Measurements from ENCODE around the gene RTN4RL2.

The RTN4RL2 gene

GRCh38 chr11:57453543-57454177, 6.7 kb upstream of the RTN4RL2 start:
- H3K27ac ChIP-seq (ENCODE audit: low read length): no peak overlapping the region

GRCh38 chr11:57456960-57457642, 3.2 kb upstream of the RTN4RL2 start:
- no peaks in the 10 kb centered on the region for H3K36me3 ChIP-seq (ENCODE audit: control insufficient read depth in 2 of 2, insufficient read depth in 2 of 2, low read length in 2 of 2)
- peaks cover 32% of the 10 kb centered on the region for H3K4me1 ChIP-seq (ENCODE audit: control insufficient read depth, insufficient read depth, low read length)
- H3K9ac ChIP-seq (ENCODE audit: low read length in 2 of 2): peak overlapping the region in 1 of 2 donors; percentile 13
- H3K4me3 ChIP-seq (ENCODE audit: low read length in 2 of 2): peak overlapping the region in 1 of 2 donors; percentile 49
- H3K27me3 ChIP-seq (ENCODE audit: control insufficient read depth in 1 of 2, insufficient read depth in 2 of 2, low read length in 2 of 2): peaks cover 38 to 53% of the 10 kb centered on the region in 2 donors
- H3K27ac ChIP-seq (ENCODE audit: low read length): no peak overlapping the region
- no peaks in the 10 kb centered on the region for H3K9me3 ChIP-seq (ENCODE audit: control insufficient read depth in 2 of 2, low read length in 2 of 2)

More at GRCh38 chr11:57453543-57454177, 6.7 kb upstream of the RTN4RL2 start:
- no peak overlapping the region for H3K9ac ChIP-seq (ENCODE audit: low read length in 2 of 2)
- H3K36me3 ChIP-seq (ENCODE audit: control insufficient read depth in 2 of 2, insufficient read depth in 2 of 2, low read length in 2 of 2): no peaks in the 10 kb centered on the region
- H3K27me3 ChIP-seq (ENCODE audit: control insufficient read depth in 1 of 2, insufficient read depth in 2 of 2, low read length in 2 of 2): peaks cover 21% of the 10 kb centered on the region in 2 donors
- H3K4me1 ChIP-seq (ENCODE audit: control insufficient read depth, insufficient read depth, low read length): peaks cover 16% of the 10 kb centered on the region
- no peak overlapping the region for H3K4me3 ChIP-seq (ENCODE audit: low read length in 2 of 2)
- H3K9me3 ChIP-seq (ENCODE audit: control insufficient read depth in 2 of 2, low read length in 2 of 2): no peaks in the 10 kb centered on the region

- Histone ChIP-seq H3K9me3 (ENCODE audit: control insufficient read depth in 2 of 2, low read length in 2 of 2) (no peaks in the 10 kb centered on the region), H3K36me3 (ENCODE audit: control insufficient read depth in 2 of 2, insufficient read depth in 2 of 2, low read length in 2 of 2) (no peaks in the 10 kb centered on the region), H3K27me3 (ENCODE audit: control insufficient read depth in 1 of 2, insufficient read depth in 2 of 2, low read length in 2 of 2) (peaks cover 39 to 56% of the 10 kb centered on the region in 2 donors), H3K4me3 (ENCODE audit: low read length in 2 of 2) (peak overlapping the region in 1 of 2 donors; percentile 49), H3K9ac (ENCODE audit: low read length in 2 of 2) (peak overlapping the region in 1 of 2 donors; percentile 13), H3K27ac (ENCODE audit: low read length) (no peak overlapping the region), H3K4me1 (ENCODE audit: control insufficient read depth, insufficient read depth, low read length) (peaks cover 32% of the 10 kb centered on the region)
Measured at GRCh38 chr11:57457643-57458023, 2.7 kb upstream of the RTN4RL2 start.

GRCh38 chr11:57458060-57458409, 2.3 kb upstream of the RTN4RL2 start:
- Histone ChIP-seq H3K36me3 (ENCODE audit: control insufficient read depth in 2 of 2, insufficient read depth in 2 of 2, low read length in 2 of 2) (no peaks in the 10 kb centered on the region), H3K9ac (ENCODE audit: low read length in 2 of 2) (no peak overlapping the region), H3K9me3 (ENCODE audit: control insufficient read depth in 2 of 2, low read length in 2 of 2) (no peaks in the 10 kb centered on the region), H3K4me3 (ENCODE audit: low read length in 2 of 2) (peak overlapping the region in 1 of 2 donors; percentile 61), H3K27me3 (ENCODE audit: control insufficient read depth in 1 of 2, insufficient read depth in 2 of 2, low read length in 2 of 2) (peaks cover 40 to 58% of the 10 kb centered on the region in 2 donors), H3K4me1 (ENCODE audit: control insufficient read depth, insufficient read depth, low read length) (peaks cover 32% of the 10 kb centered on the region), H3K27ac (ENCODE audit: low read length) (no peak overlapping the region)

GRCh38 chr11:57458410-57459163, 1.7 kb upstream of the RTN4RL2 start:
- H3K4me3 ChIP-seq (ENCODE audit: low read length in 2 of 2): peak overlapping the region; percentile 57 to 61
- H3K27me3 ChIP-seq (ENCODE audit: control insufficient read depth in 1 of 2, insufficient read depth in 2 of 2, low read length in 2 of 2): peaks cover 38 to 58% of the 10 kb centered on the region in 2 donors
- H3K9ac ChIP-seq (ENCODE audit: low read length in 2 of 2): peak overlapping the region in 1 of 2 donors; percentile 20
- H3K4me1 ChIP-seq (ENCODE audit: control insufficient read depth, insufficient read depth, low read length): peaks cover 32% of the 10 kb centered on the region
- no peaks in the 10 kb centered on the region for H3K36me3 ChIP-seq (ENCODE audit: control insufficient read depth in 2 of 2, insufficient read depth in 2 of 2, low read length in 2 of 2)
- H3K9me3 ChIP-seq (ENCODE audit: control insufficient read depth in 2 of 2, low read length in 2 of 2): no peaks in the 10 kb centered on the region
- H3K27ac ChIP-seq (ENCODE audit: low read length): no peak overlapping the region

- Histone ChIP-seq H3K9me3 (ENCODE audit: control insufficient read depth in 2 of 2, low read length in 2 of 2) (no peaks in the 10 kb centered on the region), H3K4me1 (ENCODE audit: control insufficient read depth, insufficient read depth, low read length) (peaks cover 32% of the 10 kb centered on the region), H3K27me3 (ENCODE audit: control insufficient read depth in 1 of 2, insufficient read depth in 2 of 2, low read length in 2 of 2) (peaks cover 38 to 60% of the 10 kb centered on the region in 2 donors), H3K36me3 (ENCODE audit: control insufficient read depth in 2 of 2, insufficient read depth in 2 of 2, low read length in 2 of 2) (no peaks in the 10 kb centered on the region), H3K4me3 (ENCODE audit: low read length in 2 of 2) (peak overlapping the region; percentile 57 to 61), H3K9ac (ENCODE audit: low read length in 2 of 2) (peak overlapping the region in 1 of 2 donors; percentile 20), H3K27ac (ENCODE audit: low read length) (no peak overlapping the region)
Measured at GRCh38 chr11:57459164-57460021, 935 bp upstream of the RTN4RL2 start.

GRCh38 chr11:57460758-57461749, 726 bp downstream of the RTN4RL2 start:
- Histone ChIP-seq H3K9ac (ENCODE audit: low read length in 2 of 2) (no peak overlapping the region), H3K27me3 (ENCODE audit: control insufficient read depth in 1 of 2, insufficient read depth in 2 of 2, low read length in 2 of 2) (peaks cover 34 to 59% of the 10 kb centered on the region in 2 donors), H3K9me3 (ENCODE audit: control insufficient read depth in 2 of 2, low read length in 2 of 2) (no peaks in the 10 kb centered on the region), H3K4me1 (ENCODE audit: control insufficient read depth, insufficient read depth, low read length) (peaks cover 32% of the 10 kb centered on the region), H3K36me3 (ENCODE audit: control insufficient read depth in 2 of 2, insufficient read depth in 2 of 2, low read length in 2 of 2) (no peaks in the 10 kb centered on the region), H3K4me3 (ENCODE audit: low read length in 2 of 2) (peak overlapping the region in 1 of 2 donors; percentile 40), H3K27ac (ENCODE audit: low read length) (no peak overlapping the region)

GRCh38 chr11:57461841-57462489, 1.6 kb downstream of the RTN4RL2 start:
- H3K4me1 ChIP-seq (ENCODE audit: control insufficient read depth, insufficient read depth, low read length): peaks cover 31% of the 10 kb centered on the region
- no peak overlapping the region for H3K9ac ChIP-seq (ENCODE audit: low read length in 2 of 2)
- peaks cover 32 to 56% of the 10 kb centered on the region in 2 donors for H3K27me3 ChIP-seq (ENCODE audit: control insufficient read depth in 1 of 2, insufficient read depth in 2 of 2, low read length in 2 of 2)
- H3K4me3 ChIP-seq (ENCODE audit: low read length in 2 of 2): no peak overlapping the region
- H3K9me3 ChIP-seq (ENCODE audit: control insufficient read depth in 2 of 2, low read length in 2 of 2): no peaks in the 10 kb centered on the region
- H3K36me3 ChIP-seq (ENCODE audit: control insufficient read depth in 2 of 2, insufficient read depth in 2 of 2, low read length in 2 of 2): no peaks in the 10 kb centered on the region
- no peak overlapping the region for H3K27ac ChIP-seq (ENCODE audit: low read length)

GRCh38 chr11:57462597-57462996, 2.3 kb downstream of the RTN4RL2 start:
- Histone ChIP-seq H3K9ac (ENCODE audit: low read length in 2 of 2) (no peak overlapping the region), H3K9me3 (ENCODE audit: control insufficient read depth in 2 of 2, low read length in 2 of 2) (no peaks in the 10 kb centered on the region), H3K4me3 (ENCODE audit: low read length in 2 of 2) (no peak overlapping the region), H3K36me3 (ENCODE audit: control insufficient read depth in 2 of 2, insufficient read depth in 2 of 2, low read length in 2 of 2) (no peaks in the 10 kb centered on the region), H3K27me3 (ENCODE audit: control insufficient read depth in 1 of 2, insufficient read depth in 2 of 2, low read length in 2 of 2) (peaks cover 28 to 53% of the 10 kb centered on the region in 2 donors), H3K27ac (ENCODE audit: low read length) (no peak overlapping the region), H3K4me1 (ENCODE audit: control insufficient read depth, insufficient read depth, low read length) (peaks cover 25% of the 10 kb centered on the region)
